Prostate gland (tissue), 2 donors: ENCODE data around the gene TNFAIP8L2.

Experiments
- POLR2AphosphoS5 ChIP-seq: sonication (generic); formaldehyde crosslinking; IDR thresholded peaks from one replicate; pipeline ENCODE4 v1.6.1; 2017; ENCODE audit warnings: antibody characterized with exemption
- TF ChIP-seq, protein P1 (sequence below), 4 experiments: fragments of 200-600 bp in 2 of 4; fragments of 450-650 bp in 2 of 4; sonication (generic) in 2 of 4; IDR thresholded peaks; 1 replicate in 3 of 4; 2 replicates in 1 of 4; pipeline ENCODE4 v1.5.1; 2016 to 2019; ENCODE audit warnings: antibody characterized with exemption in 4 of 4, mild to moderate bottlenecking in 2 of 4, moderate library complexity in 2 of 4

DNA sequence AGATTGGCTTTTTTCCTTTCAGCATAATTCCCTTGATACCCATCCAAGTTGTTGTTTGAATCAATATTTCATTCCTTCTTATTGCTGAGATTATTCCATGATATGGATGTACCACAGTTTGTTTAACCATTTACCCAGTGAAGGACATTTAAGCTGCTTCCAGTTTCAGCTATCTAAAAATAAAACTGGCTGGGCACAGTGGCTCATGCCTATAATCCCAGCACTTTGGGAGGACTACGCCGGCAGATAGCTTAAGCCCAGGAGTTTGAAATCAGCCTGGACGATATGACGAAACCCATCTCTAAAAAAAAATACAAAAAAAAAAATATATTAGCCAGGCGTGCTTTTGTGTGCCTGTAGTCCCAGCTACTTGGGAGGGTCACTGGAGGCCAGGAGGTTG, 42.6 kb upstream of the TNFAIP8L2 start:
- TF ChIP-seq, protein P1, sequence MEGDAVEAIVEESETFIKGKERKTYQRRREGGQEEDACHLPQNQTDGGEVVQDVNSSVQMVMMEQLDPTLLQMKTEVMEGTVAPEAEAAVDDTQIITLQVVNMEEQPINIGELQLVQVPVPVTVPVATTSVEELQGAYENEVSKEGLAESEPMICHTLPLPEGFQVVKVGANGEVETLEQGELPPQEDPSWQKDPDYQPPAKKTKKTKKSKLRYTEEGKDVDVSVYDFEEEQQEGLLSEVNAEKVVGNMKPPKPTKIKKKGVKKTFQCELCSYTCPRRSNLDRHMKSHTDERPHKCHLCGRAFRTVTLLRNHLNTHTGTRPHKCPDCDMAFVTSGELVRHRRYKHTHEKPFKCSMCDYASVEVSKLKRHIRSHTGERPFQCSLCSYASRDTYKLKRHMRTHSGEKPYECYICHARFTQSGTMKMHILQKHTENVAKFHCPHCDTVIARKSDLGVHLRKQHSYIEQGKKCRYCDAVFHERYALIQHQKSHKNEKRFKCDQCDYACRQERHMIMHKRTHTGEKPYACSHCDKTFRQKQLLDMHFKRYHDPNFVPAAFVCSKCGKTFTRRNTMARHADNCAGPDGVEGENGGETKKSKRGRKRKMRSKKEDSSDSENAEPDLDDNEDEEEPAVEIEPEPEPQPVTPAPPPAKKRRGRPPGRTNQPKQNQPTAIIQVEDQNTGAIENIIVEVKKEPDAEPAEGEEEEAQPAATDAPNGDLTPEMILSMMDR (IDR thresholded peaks at IDR 0.05), result no peak
- no peak for TF ChIP-seq POLR2AphosphoS5
